GM12875 (cell line): ENCODE measurements around the gene SYT12.
A peak's percentile ranks its signal among the peaks of the same experiment; 100 is the strongest.

ENCODE experiments used
- H3K4me3 ChIP-seq: one replicate; pipeline ENCODE4 v1.5.1; 2011; ENCODE audit warnings: low read depth, low read length, control low read depth
- CTCF ChIP-seq: IDR thresholded peaks from 2 replicates; pipeline ENCODE4 v1.5.1; 2011; ENCODE audit warnings: low read depth, mild to moderate bottlenecking, control low read depth, inconsistent platforms, low read length, moderate library complexity, borderline replicate concordance; ENCODE audit not compliant: insufficient read depth

SYT12 gene

GRCh38 chr11:67071420-67072284 is 48.7 kb downstream of the SYT12 start:
- TF ChIP-seq CTCF = peak; percentile 93
- H3K4me3 ChIP-seq = no peak overlapping the region

- TF ChIP-seq CTCF = no peak
- no peak overlapping the region for H3K4me3 ChIP-seq
These were observed 49.4 kb downstream of the SYT12 start for GRCh38 chr11:67072295-67072694.

- no peak for TF ChIP-seq CTCF
- H3K4me3 ChIP-seq = no peak overlapping the region
These were observed 51.0 kb downstream of the SYT12 start for GRCh38 chr11:67073908-67074307.

- TF ChIP-seq CTCF = no peak
- H3K4me3 ChIP-seq = no peak overlapping the region
These were observed 53.3 kb downstream of the SYT12 start for GRCh38 chr11:67076202-67076601.

- TF ChIP-seq CTCF = no peak
- H3K4me3 ChIP-seq = no peak overlapping the region
These were observed 56.3 kb downstream of the SYT12 start for GRCh38 chr11:67079065-67079705.

GRCh38 chr11:67082071-67082791 is 59.3 kb downstream of the SYT12 start:
- no peak for TF ChIP-seq CTCF
- H3K4me3 ChIP-seq = no peak overlapping the region
